ENCODE measurements around the gene EXOSC2. TPM values are rescaled to one million over a fixed set of nuclear protein-coding genes. Genes with fewer than 3 reads are reported as not detected.

EXOSC2 gene
- total and polyA plus RNA-seq, 8 donors, result 17.5 to 56.4 (median 51.3) TPM

DNA sequence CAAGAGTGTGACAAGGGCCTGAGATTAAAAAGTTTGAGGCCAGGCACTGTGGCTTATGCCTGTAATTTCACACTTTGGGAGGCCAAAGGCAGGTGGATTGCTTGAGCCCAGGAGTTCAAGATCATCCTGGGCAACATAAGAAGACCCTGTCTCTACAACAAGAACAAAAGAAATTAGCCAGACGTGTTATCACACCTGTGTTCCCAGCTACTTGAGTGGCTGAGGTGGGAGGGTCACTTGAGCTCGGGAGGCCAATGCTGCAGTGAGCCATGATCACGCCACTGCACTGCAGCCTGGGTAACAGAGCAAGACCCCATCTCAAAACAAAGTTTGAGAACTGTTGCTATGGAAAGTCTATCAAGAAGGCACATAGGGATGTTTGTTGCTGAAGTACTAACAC is 25.0 kb downstream of the EXOSC2 start:
- Histone ChIP-seq H3K4me3 (no peak overlapping the region), H3K36me3 (no peaks in the 10 kb centered on the region), H3K27me3 (no peaks in the 10 kb centered on the region), H3K27ac (no peak overlapping the region), H3K4me1 (peaks cover 0 to 41% of the 10 kb centered on the region in 2 donors), H3K9me3 (no peaks in the 10 kb centered on the region)
- DNase-seq (no peak), ATAC-seq (no peak)
- intact Hi-C loops (cut with DNase I), result no loop called here
- TF ChIP-seq, protein P1, sequence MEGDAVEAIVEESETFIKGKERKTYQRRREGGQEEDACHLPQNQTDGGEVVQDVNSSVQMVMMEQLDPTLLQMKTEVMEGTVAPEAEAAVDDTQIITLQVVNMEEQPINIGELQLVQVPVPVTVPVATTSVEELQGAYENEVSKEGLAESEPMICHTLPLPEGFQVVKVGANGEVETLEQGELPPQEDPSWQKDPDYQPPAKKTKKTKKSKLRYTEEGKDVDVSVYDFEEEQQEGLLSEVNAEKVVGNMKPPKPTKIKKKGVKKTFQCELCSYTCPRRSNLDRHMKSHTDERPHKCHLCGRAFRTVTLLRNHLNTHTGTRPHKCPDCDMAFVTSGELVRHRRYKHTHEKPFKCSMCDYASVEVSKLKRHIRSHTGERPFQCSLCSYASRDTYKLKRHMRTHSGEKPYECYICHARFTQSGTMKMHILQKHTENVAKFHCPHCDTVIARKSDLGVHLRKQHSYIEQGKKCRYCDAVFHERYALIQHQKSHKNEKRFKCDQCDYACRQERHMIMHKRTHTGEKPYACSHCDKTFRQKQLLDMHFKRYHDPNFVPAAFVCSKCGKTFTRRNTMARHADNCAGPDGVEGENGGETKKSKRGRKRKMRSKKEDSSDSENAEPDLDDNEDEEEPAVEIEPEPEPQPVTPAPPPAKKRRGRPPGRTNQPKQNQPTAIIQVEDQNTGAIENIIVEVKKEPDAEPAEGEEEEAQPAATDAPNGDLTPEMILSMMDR (IDR thresholded peaks at IDR 0.05), result no peak

DNA sequence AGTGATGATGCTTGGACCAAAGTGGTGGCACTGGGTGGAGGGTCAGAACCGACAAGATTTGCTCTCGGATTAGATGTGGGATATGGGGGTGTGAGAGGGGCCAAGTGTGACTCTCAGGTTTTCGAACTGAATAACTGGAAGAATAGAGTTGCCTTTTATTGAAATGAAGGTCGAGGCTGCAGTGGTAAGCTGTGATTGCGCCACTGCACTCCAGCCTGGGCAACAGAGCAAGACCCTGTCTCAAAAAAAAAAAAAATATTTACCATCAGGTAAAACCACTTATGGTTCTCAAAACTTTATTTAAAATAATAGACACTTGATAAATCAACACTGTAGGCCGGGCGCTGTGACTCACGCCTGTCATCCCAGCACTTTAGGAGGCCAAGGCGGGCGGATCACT is 27.2 kb downstream of the EXOSC2 start:
- intact Hi-C loops (cut with DNase I), result no loop called here
- no peak for ATAC-seq

DNA sequence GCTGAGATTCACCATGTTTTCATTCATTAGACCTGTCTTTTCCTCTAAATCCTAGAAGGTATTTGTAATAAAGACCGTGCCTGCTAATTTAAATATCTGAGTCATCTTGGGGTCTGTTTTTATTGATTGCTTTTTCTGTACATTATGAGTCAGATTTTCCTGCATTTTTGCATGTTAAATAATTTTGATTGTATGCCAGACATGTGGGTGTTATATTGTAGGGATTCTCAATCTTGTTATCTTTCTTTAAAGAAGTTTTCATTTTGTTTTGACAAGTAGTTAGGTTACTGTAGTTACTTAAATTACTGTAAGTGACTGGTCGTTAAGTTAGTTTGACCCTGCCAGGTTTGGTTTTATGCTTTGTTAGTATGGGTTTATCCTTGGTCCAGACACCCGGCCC is 35.1 kb downstream of the EXOSC2 start:
- H3K36me3 ChIP-seq, result no peaks in the 10 kb centered on the region
- DNase-seq (no peak), ATAC-seq (no peak)
- H3K27ac ChIP-seq, result no peak overlapping the region
- no peaks in the 10 kb centered on the region for H3K27me3 ChIP-seq
- H3K9me3 ChIP-seq, result no peaks in the 10 kb centered on the region
- intact Hi-C loops (cut with DNase I), result no loop called here
- TF ChIP-seq, protein P1 (IDR thresholded peaks at IDR 0.05), result no peak
- H3K4me3 ChIP-seq, result no peak overlapping the region
- H3K4me1 ChIP-seq, result peaks cover 6 to 9% of the 10 kb centered on the region in 2 donors

More for the DNA sequence above, 27.2 kb downstream of the EXOSC2 start:
- no peaks in the 10 kb centered on the region for H3K36me3 ChIP-seq
- H3K4me3 ChIP-seq, result no peak overlapping the region
- H3K4me1 ChIP-seq, result peaks cover 0 to 19% of the 10 kb centered on the region in 2 donors
- no peaks in the 10 kb centered on the region for H3K9me3 ChIP-seq
- H3K27me3 ChIP-seq, result no peaks in the 10 kb centered on the region
- no peak for DNase-seq
- TF ChIP-seq, protein P1 (IDR thresholded peaks at IDR 0.05), result no peak
- no peak overlapping the region for H3K27ac ChIP-seq

DNA sequence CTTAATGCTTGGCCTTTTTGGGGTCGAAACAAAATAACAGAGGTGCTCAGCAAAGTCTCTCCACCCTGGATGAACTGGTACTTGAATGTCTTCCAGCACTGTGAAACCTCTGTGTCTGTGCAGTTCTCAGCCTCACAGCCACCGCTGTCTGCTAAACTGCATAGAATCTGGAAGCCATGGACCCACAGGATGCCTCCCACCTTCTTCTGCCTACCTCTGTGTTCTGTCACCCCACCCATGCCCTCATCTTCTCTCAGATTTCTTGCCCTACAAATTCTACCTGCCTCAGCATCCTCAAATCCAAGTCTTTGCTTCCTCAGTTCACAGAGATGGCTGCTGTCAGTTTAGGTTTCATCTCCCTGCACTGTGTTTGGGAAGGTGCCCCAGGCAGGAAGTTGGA is 35.6 kb downstream of the EXOSC2 start:
- ATAC-seq (no peak), DNase-seq (no peak)
- intact Hi-C loops (cut with DNase I), result no loop called here
- H3K4me3 ChIP-seq, result no peak overlapping the region
- no peaks in the 10 kb centered on the region for H3K27me3 ChIP-seq
- H3K36me3 ChIP-seq, result no peaks in the 10 kb centered on the region
- peaks cover 6 to 9% of the 10 kb centered on the region in 2 donors for H3K4me1 ChIP-seq
- H3K9me3 ChIP-seq, result no peaks in the 10 kb centered on the region
- TF ChIP-seq, protein P1 (IDR thresholded peaks at IDR 0.05), result no peak
- H3K27ac ChIP-seq, result no peak overlapping the region

DNA sequence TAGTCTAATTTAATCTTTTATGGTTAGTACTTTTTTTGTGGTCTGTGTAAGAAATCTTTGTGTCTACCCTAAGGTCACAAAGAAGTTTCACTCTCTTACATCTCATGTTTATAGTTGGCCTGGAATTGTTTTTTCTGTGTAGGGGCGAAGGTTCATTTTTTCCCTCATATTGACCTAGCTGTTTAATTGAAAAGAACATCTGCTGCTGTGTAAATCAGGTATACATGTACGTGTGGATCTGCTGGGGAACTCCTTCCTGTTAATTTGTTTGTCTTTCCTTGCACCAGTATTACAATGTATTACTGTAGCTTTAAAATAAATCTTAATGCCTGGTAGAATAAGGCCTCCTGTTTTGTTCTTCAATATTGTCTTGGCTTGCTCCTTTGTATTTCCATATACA is 37.8 kb downstream of the EXOSC2 start:
- intact Hi-C loops (cut with DNase I), result no loop called here
- TF ChIP-seq, protein P1 (IDR thresholded peaks at IDR 0.05), result no peak
- no peaks in the 10 kb centered on the region for H3K27me3 ChIP-seq
- no peak for ATAC-seq
- no peak for DNase-seq
- no peak overlapping the region for H3K27ac ChIP-seq
- H3K36me3 ChIP-seq, result no peaks in the 10 kb centered on the region
- peaks cover 6 to 9% of the 10 kb centered on the region in 2 donors for H3K4me1 ChIP-seq
- no peak overlapping the region for H3K4me3 ChIP-seq
- H3K9me3 ChIP-seq, result no peaks in the 10 kb centered on the region

All from left lung (tissue), 10 donors.